GM12878 (cell line): ENCODE measurements around the gene POT1. TPM values are rescaled to one million over a fixed set of nuclear protein-coding genes. Genes with fewer than 3 reads are reported as not detected.

ENCODE experiments used
- ATAC-seq: fragments of 200-7000 bp; cut with Tn5 transposase; 3 replicates; pipeline ENCODE4 v1.9.1; 2020; ENCODE audit warnings: mild to moderate bottlenecking, moderate library complexity
- BruUV-seq: library from RNA; stranded (reverse); fragments of 400-500 nt; replicated peaks from 2 replicates; lab custom pipeline; 2021; lab: Mats Ljungman, UMichigan
- CTCF ChIA-PET: fragments of 300-600 bp; sonication (Branson Sonifier 250); formaldehyde crosslinking; extraction: SDS; loops from one replicate; lab custom pipeline; 2021; ENCODE audit warnings: inconsistent platforms; lab: Yijun Ruan, JAX
- POLR2A ChIA-PET: fragments of 350-600 bp; formaldehyde crosslinking; extraction: SDS; loops from one replicate; lab custom pipeline; 2021; ENCODE audit warnings: inconsistent platforms; lab: Charles Lee
- RAD21 ChIA-PET: fragments of 300-600 bp; sonication (Branson Sonifier 250); formaldehyde crosslinking; loops from one replicate; lab custom pipeline; 2023; ENCODE audit warnings: antibody characterized with exemption; ENCODE audit not compliant: unreplicated experiment; lab: Charles Lee
- SMC1A ChIA-PET: fragments of 300-600 bp; sonication (Branson Sonifier 250); formaldehyde crosslinking; loops from one replicate; lab custom pipeline; 2023; ENCODE audit not compliant: unreplicated experiment, uncharacterized antibody; lab: Charles Lee
- DNase-seq: peaks from one replicate; pipeline ENCODE4 v3.0.0-alpha.2; 2011; ENCODE audit warnings: low read depth, low spot score
- FAIRE-seq: peaks from 3 replicates; lab custom pipeline; 2011; peaks lifted over from hg19 to GRCh38; lab: Jason Lieb, UNC
- H2AFZ ChIP-seq: 2 replicates; pipeline ENCODE4 v1.6.0; 2011; ENCODE audit warnings: low read depth, low read length, control low read depth; ENCODE audit not compliant: control insufficient read depth
- H3K27ac ChIP-seq: 2 replicates; pipeline ENCODE4 v1.5.1; 2011; ENCODE audit warnings: control low read depth; ENCODE audit not compliant: control insufficient read depth, insufficient read depth
- H3K27me3 ChIP-seq, 2 experiments: replicated peaks in 1 of 2; 2 replicates each; pipeline versions ENCODE4 v1.6.0 to v1.6.1; 2011; ENCODE audit warnings: low read length in 1 of 2; ENCODE audit not compliant: control insufficient read depth in 2 of 2, insufficient read depth in 2 of 2
- H3K36me3 ChIP-seq, 2 experiments: 2 replicates each; pipeline ENCODE4 v1.5.1; 2011; ENCODE audit warnings: low read length in 1 of 2; ENCODE audit not compliant: control insufficient read depth in 2 of 2, insufficient read depth in 2 of 2
- H3K4me1 ChIP-seq: 2 replicates; pipeline ENCODE4 v1.6.1; 2011; ENCODE audit warnings: mild to moderate bottlenecking, low read length, moderate library complexity, mixed read lengths; ENCODE audit not compliant: control insufficient read depth, insufficient read depth
- H3K4me2 ChIP-seq: 2 replicates; pipeline ENCODE4 v1.6.0; 2011; ENCODE audit warnings: control low read depth; ENCODE audit not compliant: control insufficient read depth, insufficient read depth
- H3K4me3 ChIP-seq: fragments of 200-600 bp; sonication (generic); 2 replicates; pipeline ENCODE4 v1.5.1; 2016
- H3K79me2 ChIP-seq: 2 replicates; pipeline ENCODE4 v1.6.0; 2011; ENCODE audit warnings: low read length; ENCODE audit not compliant: control insufficient read depth, insufficient read depth
- H3K9ac ChIP-seq: 2 replicates; pipeline ENCODE4 v1.8.0; 2011; ENCODE audit warnings: low read length, control low read depth, mixed read lengths; ENCODE audit not compliant: control insufficient read depth, insufficient read depth
- H3K9me3 ChIP-seq: replicated peaks from 3 replicates; pipeline ENCODE4 v1.5.1; 2011; ENCODE audit warnings: mild to moderate bottlenecking, low read length; ENCODE audit not compliant: control insufficient read depth, insufficient read depth
- H4K20me1 ChIP-seq: 2 replicates; pipeline ENCODE4 v1.6.0; 2011; ENCODE audit not compliant: control insufficient read depth, insufficient read depth
- ASH2L ChIP-seq: fragments of 300-600, 200-600 bp; sonication (generic); IDR thresholded peaks from 2 replicates; pipeline ENCODE4 v1.6.1; 2017; ENCODE audit warnings: low read depth, mild to moderate bottlenecking, borderline replicate concordance
- CEBPB ChIP-seq, 2 experiments: fragments of 150-350 bp in 1 of 2; IDR thresholded peaks; 2 replicates each; pipeline ENCODE4 v1.6.1; 2012 to 2014; ENCODE audit warnings: low read depth in 2 of 2, low read length in 2 of 2, borderline replicate concordance in 1 of 2, inconsistent platforms in 1 of 2
- EP300 ChIP-seq, 2 experiments: fragments of 150-350 bp in 1 of 2; IDR thresholded peaks; 2 replicates each; pipeline ENCODE4 v1.6.1; 2011 to 2012; ENCODE audit warnings: low read depth in 2 of 2, low read length in 2 of 2, borderline replicate concordance in 1 of 2, improper control_type of control experiment in 1 of 2, inconsistent platforms in 1 of 2; ENCODE audit not compliant: control insufficient read depth in 1 of 2
- FOS ChIP-seq: IDR thresholded peaks from 3 replicates; pipeline ENCODE4 v1.6.1; 2011; ENCODE audit warnings: borderline replicate concordance; ENCODE audit not compliant: insufficient read length; ENCODE audit errors: extremely low read depth
- NBN ChIP-seq: fragments of 450-650 bp; IDR thresholded peaks from 2 replicates; pipeline ENCODE4 v1.6.1; 2016
- PAX5 ChIP-seq: IDR thresholded peaks from 2 replicates; pipeline ENCODE4 v1.6.1; 2011; ENCODE audit warnings: low read depth, low read length, borderline replicate concordance
- POLR2AphosphoS2 ChIP-seq: IDR thresholded peaks from 2 replicates; pipeline ENCODE4 v1.6.1; 2011; ENCODE audit warnings: low read depth, mild to moderate bottlenecking, low read length, improper control_type of control experiment, moderate library complexity
- TCF12 ChIP-seq: IDR thresholded peaks from 2 replicates; pipeline ENCODE4 v1.6.1; 2011; ENCODE audit warnings: low read depth, mild to moderate bottlenecking, low read length
- YY1 ChIP-seq: IDR thresholded peaks from 2 replicates; pipeline ENCODE4 v1.6.1; 2011; ENCODE audit warnings: low read depth, mild to moderate bottlenecking, low read length
- ZNF24 ChIP-seq: fragments of 450-650 bp; IDR thresholded peaks from 2 replicates; pipeline ENCODE4 v1.6.1; 2017; ENCODE audit warnings: antibody characterized with exemption, mild to moderate bottlenecking
- WGBS: methylation state at CpG from one replicate; pipeline ENCODE4 v1.1.6; 2016; ENCODE audit warnings: low lambda C conversion rate; ENCODE audit not compliant: insufficient replicate concordance, insufficient coverage; ENCODE audit errors: missing lambda C conversion rate; 5-methylcytosine and 5-hydroxymethylcytosine counted together
- in situ Hi-C: fragments of 300-500 bp; cut with MboI; formaldehyde crosslinking; loops from 9 replicates; pipeline ENCODE4 v1.14.3; 2018; ENCODE audit warnings: mixed read lengths
- intact Hi-C: fragments of 100-400 bp; cut with micrococcal nuclease; formaldehyde crosslinking; loops from one replicate; pipeline ENCODE4 v1.14.2; 2022; ENCODE audit not compliant: unreplicated experiment
- polyA plus RNA-seq, 11 experiments: library from polyadenylated mRNA; depleted of rRNA in 4 of 11; unstranded in 6 of 11; stranded (reverse) in 5 of 11; fragments of >200 nt; fragmentation: Nextera tagmentation in 4 of 11; fragmentation: Illumina TruSeq in 1 of 11; extraction: Ambion mirVana in 4 of 11; extraction: Trizol in 1 of 11; gene quantifications; 1 replicate in 1 of 11; 2 replicates in 10 of 11; pipeline versions ENCODE4 v1.2.1 to v1.2.3, GENCODE V29; 2011 to 2016; ENCODE audit warnings: inconsistent platforms in 2 of 11, missing spikeins in 2 of 11, low read depth in 1 of 11
- total RNA-seq, 4 experiments: library from RNA; depleted of rRNA in 3 of 4; stranded (reverse); fragments of >200 nt in 3 of 4; fragmentation: Illumina TruSeq in 1 of 4; extraction: Trizol in 1 of 4; gene quantifications; 2 replicates each; pipeline versions ENCODE4 v1.2.1 to v1.2.3, GENCODE V29; 2013 to 2021
- TF ChIP-seq, protein P1 (sequence below): fragments of 450-650 bp; formaldehyde crosslinking; IDR thresholded peaks from 2 replicates; pipeline ENCODE4 v1.4.0; 2022; ENCODE audit warnings: mild to moderate bottlenecking, moderate library complexity

The POT1 gene
- total and polyA plus RNA-seq, 10 of the 15 experiments (the other 5 are each of a cell fraction or from before 2014, with no cell fraction given) = 16.3 to 87.0 (median 33.9) TPM

DNA sequence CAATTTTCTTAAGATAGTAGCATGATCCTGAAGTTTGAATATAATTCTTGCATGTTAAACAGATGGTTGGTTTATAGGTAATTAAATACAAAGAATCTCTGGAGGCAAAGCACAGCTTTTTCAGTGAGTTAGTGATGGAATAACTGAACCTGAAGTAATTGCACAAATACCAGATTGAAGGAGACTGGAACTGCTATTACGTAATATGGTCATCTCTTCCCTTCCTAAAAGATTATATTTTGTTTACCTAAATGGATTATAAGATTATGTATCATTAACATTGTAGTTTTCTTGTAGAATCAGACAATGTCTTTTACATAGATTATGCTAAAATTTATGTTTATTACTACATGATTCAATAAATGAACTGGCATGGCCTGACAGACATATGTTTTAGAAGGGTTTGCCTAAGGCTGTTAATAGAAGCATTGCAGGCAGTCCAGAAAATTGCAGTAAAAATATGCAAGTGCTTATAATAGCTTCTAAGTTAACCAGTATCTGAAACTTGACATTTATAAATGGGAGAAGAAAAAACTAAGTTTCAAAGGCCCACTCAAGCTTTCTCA lies 128.2 kb downstream of the POT1 start (continued):
- no peak for TF ChIP-seq TCF12
- TF ChIP-seq, all 136 proteins: peak for 0

DNA sequence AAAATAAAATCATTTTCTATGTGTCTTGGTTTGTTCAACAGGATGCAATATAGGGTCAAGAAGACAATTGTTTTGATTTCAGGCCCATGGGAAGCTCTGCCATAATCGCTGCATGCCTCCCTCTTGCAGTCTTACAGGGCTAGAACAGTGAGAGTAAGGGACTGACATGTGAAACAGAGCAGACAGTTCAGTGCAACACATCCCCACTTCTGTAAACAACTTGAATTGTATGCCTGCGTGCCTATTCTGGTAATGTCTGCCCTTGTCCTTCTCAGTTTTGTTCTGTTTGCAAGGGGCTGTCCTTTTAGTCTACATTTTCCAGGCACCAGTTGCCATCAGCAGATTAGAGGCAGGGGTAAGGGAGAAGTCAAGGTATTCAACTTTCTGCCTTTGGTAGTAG lies 129.2 kb downstream of the POT1 start:
- Histone ChIP-seq H3K36me3 (no peaks in the 10 kb centered on the region), H3K4me2 (no peak overlapping the region), H3K4me1 (no peaks in the 10 kb centered on the region), H3K27ac (no peak overlapping the region), H3K4me3 (no peak overlapping the region), H2AFZ (no peak overlapping the region), H3K9me3 (no peaks in the 10 kb centered on the region), H3K9ac (no peak overlapping the region), H3K79me2 (no peaks in the 10 kb centered on the region), H3K27me3 (no peaks in the 10 kb centered on the region), H4K20me1 (no peaks in the 10 kb centered on the region)
- intact Hi-C loops (no loop called here), in situ Hi-C loops (no loop called here)
- FAIRE-seq (no peak), DNase-seq (no peak), ATAC-seq (no peak)
- ChIA-PET CTCF (interaction anchor here (1.2 kb wide), 1 partner anchor 55 kb away, joined by 3 read pairs; no protein-coding TSS in a partner anchor), POLR2A (no interaction called here), RAD21 (no interaction called here), SMC1A (interaction anchor here (0.7 kb wide), 1 partner anchor 15 kb away, joined by 3 read pairs; no protein-coding TSS in a partner anchor)
- no TSS peak for BruUV-seq
- whole genome bisulfite sequencing = 33% methylated on average over 2 of the region's 2 CpGs
- no peak for TF ChIP-seq ASH2L
- no peak for TF ChIP-seq ZNF24
- TF ChIP-seq EP300 (IDR thresholded peaks at IDR 0.05; ENCODE audit: borderline replicate concordance in 1 of 2, control insufficient read depth in 1 of 2, low read depth in 2 of 2, low read length in 2 of 2) = no peak
- no peak for TF ChIP-seq POLR2AphosphoS2
- no peak for TF ChIP-seq FOS
- TF ChIP-seq, protein P1, sequence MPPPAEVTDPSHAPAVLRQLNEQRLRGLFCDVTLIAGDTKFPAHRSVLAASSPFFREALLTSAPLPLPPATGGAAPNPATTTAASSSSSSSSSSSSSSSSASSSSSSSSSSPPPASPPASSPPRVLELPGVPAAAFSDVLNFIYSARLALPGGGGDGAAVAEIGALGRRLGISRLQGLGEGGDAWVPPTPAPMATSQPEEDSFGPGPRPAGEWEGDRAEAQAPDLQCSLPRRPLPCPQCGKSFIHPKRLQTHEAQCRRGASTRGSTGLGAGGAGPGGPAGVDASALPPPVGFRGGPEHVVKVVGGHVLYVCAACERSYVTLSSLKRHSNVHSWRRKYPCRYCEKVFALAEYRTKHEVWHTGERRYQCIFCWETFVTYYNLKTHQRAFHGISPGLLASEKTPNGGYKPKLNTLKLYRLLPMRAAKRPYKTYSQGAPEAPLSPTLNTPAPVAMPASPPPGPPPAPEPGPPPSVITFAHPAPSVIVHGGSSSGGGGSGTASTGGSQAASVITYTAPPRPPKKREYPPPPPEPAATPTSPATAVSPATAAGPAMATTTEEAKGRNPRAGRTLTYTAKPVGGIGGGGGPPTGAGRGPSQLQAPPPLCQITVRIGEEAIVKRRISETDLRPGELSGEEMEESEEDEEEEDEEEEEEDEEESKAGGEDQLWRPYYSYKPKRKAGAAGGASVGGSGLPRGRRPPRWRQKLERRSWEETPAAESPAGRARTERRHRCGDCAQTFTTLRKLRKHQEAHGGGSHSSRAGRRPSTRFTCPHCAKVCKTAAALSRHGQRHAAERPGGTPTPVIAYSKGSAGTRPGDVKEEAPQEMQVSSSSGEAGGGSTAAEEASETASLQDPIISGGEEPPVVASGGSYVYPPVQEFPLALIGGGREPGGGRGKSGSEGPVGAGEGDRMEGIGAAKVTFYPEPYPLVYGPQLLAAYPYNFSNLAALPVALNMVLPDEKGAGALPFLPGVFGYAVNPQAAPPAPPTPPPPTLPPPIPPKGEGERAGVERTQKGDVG = no peak
- no peak for TF ChIP-seq PAX5
- TF ChIP-seq YY1 = no peak
- no peak for TF ChIP-seq NBN
- TF ChIP-seq CEBPB (IDR thresholded peaks at IDR 0.05; ENCODE audit: borderline replicate concordance in 1 of 2, low read depth in 2 of 2, low read length in 2 of 2) = no peak
